HS-27A (cell line): ENCODE data around the gene ATP12A.

ENCODE experiments used
- DNase-seq: peaks from one replicate; pipeline ENCODE4 v3.0.0-alpha.2; 2012; ENCODE audit warnings: low read depth, missing footprints

The ATP12A gene

DNA sequence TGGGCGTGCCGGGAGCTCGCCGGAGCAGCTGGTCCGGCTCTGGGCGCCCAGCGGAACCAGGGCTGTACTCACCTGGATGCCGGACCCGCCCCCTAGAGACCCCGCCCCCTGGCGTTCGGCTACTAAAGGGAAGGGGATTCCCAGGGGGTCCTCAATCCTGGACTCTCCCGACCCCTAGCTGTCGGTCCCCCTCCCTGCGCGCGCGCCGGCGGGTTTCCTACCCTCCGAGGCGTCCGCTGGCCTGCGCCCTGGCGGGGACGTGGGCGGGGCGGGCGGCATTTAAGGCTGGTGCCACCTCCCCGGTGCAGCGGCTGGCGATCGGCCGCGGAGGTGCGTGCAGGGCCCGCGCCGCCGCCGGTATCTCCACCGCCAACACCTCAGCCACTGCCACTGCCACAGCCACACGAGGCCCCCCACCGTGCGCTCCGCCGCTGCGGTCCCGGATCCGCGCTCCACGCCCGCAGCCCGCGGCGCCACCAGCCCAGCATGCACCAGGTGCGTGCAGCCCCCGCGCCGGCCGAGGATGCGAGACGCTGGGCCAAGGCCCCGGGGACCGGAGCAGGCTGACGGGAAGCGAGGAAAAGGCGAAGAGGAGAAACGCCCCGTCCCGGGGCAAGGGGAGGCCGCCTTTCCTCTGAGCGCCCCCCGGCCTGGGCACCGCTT lies at the start of gene ATP12A:
Gene ATP12A (plus strand): TSS at position 151 of the 663 bp plus-strand sequence. CDS start 336 bp downstream, at position 487.
- DNase-seq = no peak

DNA sequence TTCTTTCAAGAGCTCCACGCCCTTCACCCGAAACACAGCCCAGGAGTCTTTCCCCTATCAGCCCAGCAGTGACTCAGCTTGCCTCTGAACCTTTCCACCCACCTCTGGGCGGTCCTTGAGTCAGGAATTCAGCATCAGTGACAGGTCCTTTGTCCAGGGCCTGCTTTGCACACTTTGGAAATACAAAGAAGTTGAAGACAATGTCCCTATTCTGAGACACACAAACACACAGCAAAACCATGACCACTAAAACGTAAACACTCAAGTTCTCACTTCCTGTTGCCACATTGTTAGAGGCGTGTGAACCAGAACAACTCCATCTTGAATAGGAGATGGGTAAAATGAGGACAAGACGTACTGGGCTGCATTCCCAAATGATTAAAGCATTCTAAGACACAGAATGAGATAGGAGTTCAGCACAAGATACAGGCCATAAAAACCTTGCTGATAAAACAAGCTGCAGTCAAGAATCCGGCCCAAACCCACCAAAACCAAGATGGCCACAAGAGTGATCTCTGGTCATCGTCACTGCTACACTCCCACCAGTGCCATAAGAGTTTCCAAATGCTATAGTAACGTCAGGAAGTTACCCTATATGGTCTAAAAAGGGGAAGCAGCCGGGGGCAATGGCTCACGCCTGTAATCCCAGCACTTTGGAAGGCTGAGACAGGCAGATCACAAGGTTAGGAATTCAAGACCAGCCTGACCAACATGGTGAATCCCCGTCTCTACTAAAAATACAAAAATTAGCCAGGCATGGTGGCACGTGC lies 49.2 kb upstream of the ATP12A start:
- no peak for DNase-seq

DNA sequence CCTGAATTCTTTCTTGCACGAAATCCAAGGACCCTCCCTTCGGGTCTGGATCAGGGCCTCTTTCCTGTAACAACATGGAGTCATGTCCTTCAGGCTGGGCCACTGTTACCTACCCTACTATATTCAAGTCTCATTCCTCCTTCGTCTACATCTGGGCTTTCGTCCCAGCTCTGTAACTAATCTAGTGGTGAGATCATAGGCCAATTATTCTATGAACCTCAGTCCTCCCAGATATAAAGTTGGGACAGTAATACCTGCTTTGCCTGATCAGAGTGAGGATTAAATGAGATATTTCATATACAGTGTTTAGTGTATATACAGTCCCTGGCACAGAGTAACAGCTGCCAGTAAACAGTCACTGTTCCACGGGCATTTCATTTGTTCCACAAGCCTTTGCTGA lies 48.3 kb upstream of the ATP12A start:
- DNase-seq = no peak

DNA sequence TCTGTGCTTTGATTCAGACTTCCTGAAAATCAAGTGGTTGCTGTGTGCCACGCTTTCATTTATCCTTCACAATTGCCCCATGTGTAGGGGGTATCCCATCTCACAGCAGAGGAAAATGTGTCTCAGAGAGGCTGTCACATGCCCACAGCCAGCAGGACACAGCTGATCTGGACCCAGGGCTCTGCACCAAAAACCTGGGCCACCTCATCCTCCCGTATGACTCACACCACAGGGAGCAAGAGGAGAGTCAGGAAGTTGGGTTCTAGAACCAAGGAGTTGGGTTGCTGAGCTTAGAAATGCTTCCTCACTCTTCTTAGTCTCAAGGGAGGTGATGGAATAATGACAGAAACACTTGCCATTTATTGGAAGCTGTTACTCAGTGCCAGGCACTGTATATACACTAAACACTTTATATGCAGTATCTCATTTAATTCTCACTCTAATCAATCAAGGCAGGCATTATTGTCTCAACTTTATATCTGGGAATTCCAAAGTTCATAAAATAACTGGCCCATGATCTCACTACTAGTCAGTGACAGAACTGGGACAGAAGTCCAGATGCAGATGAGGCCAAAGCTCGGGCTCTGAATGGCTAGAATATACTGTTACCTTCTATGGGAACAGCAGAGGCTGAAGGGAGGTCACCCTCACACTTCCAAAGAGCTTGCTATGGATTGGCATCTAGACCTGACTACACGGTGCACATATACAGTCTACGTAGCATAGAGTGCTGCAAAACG lies 47.7 kb upstream of the ATP12A start:
- no peak for DNase-seq

DNA sequence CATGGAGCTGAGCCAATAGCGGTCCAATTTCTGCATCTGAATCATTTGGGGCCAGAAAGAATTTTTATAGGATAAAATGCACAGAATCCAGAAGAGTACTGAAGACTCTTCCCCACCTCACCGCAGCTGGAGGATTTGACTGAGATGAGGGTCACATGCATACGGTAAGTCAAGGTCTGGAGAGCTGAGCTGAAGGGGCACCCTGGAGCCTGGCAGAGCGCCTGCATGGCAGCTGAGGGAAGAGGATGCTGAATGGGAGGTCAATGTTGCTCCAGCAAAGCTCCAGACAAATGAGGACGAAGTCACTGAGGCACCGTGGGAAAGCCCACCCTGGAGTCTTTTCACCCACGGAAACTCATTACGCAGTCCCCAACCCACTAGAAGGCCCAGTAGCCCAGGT lies 43.4 kb upstream of the ATP12A start:
- DNase-seq = no peak

DNA sequence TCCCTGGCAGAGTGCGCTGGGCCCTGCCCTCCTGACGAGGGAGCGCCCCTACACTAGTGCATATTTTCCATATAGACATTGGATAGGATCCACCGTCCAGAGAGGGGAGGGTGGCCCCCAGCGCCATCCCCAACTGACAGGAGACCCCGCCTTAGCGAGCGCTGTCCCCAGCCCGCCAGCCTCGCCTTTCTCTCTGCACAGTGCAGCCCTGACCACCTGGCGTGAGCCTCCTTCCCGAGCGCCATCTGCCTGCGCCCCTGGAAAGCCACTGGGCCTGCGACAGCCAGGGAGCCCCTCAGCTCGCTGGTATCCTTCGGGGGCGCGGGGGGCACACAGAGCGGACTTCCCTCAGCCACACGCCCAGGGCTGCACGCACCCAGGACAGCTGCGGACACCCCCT lies 42.1 kb upstream of the ATP12A start:
- DNase-seq = no peak

DNA sequence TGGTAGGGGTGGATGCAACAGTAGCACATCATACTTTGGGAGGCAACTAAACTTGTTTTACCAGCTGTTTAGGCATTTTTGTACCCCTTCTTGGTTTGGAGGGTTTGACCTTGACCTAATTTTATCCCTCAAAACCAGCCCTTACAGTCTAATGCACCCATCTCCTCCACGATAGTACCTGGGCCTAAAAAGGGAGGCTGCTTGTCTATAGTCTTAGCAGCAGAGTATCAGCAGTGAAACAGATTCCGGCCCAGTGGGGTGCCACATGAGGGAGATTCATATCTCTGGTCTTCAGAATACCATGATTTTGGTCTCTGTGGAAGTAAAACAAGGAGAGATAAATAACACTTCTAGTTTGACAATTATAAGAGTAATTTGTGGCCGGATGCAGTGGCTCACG lies 39.5 kb upstream of the ATP12A start:
- no peak for DNase-seq

DNA sequence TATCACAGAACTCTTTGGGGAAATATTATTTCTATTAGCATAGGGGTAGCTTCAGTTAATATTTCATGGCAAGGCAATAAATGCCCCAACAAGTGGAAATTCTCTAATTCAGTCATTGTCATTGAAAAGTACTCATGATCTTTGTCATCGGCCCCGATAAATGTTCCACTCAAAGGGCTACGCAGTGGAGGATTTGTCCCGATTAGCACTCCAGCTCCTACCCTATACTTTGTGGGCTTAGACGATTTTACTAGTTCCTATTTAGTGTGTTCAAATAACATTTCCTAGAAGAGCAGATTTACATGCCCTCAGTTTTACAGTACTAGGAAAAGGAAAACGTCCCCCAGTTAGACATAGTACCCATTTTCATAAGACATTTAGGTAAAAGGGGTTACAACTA lies 38.0 kb upstream of the ATP12A start:
- DNase-seq = no peak

DNA sequence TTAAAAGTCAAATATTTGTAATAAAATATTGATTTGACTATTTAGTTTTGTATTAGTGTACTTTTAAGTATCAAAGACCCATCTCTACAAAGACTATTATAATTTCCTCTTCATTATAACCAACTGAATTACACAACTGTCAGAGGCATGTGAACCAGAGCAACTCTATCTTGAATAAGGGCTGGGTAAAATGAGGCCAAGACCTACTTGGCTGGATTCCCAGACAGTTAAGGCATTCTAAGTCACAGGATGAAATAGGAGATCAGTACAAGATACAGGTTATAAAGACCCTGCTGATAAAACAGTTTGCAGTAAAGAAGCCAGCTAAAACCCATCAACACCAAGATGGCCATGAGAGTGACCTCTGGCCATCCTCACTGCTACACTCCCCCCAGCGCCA lies 36.2 kb upstream of the ATP12A start:
- DNase-seq = no peak

DNA sequence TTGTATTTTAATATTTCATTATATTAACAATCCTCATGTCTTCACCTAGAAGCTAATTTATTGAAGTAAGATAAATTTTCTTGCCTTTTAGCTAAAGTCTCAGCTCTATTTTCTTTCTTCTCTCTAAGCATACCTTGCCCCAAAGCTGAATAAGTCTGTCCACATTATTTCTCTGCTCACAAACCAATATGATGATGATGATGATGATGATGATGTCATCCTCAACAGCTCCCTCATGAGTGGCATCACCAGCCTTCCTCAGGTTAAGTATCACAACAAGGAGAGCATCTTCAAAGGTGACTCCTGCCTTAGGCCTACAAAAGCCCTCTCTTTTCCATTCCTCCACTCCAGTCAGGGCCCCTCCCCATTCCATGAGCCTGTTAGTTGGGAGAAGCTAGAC lies 31.9 kb upstream of the ATP12A start:
- no peak for DNase-seq

DNA sequence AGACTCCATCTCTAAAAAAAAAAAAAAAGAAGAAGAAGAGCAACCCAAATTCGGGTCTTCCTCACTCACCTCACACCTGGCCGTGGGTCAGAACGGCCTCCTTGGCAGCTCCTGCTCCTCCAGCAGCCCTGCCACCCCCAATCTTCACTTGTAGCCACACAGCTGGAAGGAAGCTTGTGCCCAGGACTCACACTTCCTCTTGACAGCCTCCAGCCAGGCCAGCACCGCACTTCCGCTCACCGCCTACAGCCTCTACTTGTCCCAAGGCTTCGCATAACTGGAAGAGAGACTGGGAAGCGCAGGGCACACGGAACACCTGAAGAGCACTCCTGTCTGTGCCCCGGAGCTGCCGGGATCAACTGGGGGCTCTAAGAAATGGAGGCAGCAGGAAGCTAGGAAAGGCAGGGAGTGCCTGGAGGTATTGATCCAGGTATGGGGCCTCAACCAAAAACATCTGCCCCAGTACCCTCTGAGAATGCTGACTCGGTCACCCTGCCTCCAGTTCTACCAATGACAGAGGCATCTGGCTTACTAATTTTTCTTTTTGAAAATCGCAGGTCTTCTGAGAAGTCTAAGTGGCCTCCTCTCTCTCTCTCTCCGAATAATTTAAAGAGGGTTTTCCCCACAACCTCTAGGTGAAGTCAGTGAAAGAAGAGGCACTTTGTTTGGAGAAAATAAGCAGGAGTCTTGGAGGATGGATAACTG lies 31.1 kb upstream of the ATP12A start:
- no peak for DNase-seq

DNA sequence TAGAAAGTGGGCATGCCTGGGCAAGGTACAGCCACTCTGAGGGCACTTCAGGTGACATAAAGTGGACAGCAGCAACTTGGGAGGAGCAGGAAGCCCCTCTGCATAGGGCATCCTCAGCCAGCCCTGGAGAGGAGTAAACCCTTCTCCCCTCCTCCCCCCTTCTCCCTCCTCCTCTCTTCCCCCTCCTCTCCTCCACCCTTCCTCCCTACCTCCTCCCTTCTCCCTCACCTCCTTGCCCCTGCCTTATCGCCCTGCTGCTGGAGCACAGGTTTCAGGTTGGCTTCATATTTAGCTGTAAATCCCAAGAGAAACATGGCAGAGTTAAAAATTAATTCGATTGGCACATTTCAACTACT lies 30.5 kb upstream of the ATP12A start:
- no peak for DNase-seq

DNA sequence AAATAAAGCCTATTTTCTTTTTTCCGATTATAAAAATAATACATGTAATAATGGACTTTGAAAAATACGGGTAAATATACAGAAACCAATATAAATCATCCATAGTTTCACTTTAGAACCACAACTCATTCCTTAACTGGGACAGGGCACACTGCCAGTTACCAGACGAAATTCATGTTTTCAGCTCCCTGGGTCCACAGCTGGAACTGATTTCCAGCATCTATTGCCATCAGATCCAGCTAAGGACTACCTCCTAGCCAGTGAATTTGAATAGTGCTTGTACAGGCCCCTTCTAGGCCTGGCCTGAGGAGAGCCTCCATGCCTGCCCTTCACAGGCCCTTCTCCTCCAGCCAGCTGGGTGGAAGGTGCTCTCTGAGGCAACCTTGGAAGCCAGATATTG lies 30.0 kb upstream of the ATP12A start:
- DNase-seq = no peak

DNA sequence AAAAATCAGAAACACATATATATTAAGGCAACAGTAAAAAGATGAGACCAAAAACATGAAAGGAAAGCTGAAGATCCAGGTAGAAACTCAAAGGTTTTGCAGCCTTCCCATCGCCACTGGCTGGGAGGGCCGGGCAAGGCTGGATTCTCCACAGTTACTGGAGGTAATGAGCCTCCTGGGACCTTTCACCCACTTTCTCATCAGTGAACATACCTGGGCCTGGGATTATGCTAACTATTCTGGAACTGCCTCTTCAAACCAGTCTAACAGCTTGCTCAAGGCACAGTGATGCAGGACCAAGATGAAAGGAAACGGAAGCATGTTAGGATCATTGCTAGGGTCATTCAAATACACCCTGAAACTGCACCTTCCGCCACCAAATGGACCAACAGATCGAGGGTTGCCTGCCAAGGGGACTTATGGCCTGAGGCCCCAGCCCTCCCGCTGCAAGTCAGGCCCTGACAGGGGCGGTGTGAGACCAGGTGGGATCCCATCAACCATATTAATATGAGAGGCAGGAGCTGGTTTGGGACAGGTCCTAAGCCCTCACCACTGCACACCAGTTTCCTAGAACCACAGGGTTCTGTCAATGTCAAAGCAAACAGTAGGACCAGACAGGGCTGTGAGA lies 28.4 kb upstream of the ATP12A start:
- DNase-seq = no peak

DNA sequence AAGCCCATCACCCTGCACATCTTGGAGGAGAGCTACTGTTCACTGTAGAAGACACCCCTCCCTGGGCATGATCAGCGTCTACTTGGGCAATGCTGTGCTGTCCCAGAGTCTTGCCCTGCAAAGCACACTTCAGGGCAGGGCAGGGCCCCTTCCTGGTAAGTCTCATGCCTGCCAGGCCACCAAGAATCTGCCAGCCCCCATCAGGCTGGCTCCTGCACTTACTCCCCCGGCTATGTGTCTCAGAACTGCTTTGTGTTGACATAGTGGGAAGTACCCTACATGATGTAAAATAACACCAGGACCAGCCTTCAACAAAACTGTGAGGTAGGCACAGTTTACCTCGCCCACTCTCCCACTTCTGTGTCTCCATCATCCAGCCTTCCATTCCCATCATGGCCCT lies 27.8 kb upstream of the ATP12A start:
- no peak for DNase-seq

DNA sequence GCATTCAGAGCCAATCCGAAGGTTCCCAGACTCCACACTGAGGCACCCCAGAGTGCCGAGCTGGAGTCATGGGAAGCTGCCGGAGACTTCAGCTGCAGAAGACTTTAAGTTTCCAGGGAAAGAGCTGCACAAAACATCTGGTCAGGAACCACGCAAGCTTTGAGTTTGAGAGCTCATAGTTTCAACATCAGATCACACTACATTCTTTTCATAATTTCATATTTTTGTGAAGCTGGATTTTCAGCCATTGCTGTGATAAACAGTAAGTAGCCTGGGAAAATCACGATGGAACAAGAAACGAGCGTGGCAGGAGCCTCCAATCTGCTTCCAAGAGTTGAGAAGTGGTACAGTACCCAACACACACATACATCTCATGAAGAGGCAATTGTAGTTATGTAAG lies 25.5 kb upstream of the ATP12A start:
- DNase-seq = no peak

DNA sequence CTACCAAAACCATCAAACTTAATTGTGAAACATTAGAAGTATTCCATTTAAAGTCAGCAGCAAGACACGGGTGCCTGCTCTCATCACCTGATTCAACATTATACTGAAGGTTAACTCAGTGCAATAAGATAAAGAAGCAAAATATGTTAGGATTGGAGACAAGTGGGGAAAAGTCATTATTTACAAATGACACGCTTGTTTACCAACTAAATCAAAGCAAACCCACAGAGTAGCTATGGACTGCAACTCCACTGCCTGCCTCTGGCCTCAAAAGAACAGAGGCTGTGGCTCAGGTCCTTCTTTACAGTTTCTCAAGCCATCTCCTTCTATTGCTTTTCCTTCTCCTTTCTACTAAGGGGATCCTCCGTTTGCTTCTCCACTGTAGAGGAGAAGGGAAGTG lies 21.0 kb upstream of the ATP12A start:
- no peak for DNase-seq

DNA sequence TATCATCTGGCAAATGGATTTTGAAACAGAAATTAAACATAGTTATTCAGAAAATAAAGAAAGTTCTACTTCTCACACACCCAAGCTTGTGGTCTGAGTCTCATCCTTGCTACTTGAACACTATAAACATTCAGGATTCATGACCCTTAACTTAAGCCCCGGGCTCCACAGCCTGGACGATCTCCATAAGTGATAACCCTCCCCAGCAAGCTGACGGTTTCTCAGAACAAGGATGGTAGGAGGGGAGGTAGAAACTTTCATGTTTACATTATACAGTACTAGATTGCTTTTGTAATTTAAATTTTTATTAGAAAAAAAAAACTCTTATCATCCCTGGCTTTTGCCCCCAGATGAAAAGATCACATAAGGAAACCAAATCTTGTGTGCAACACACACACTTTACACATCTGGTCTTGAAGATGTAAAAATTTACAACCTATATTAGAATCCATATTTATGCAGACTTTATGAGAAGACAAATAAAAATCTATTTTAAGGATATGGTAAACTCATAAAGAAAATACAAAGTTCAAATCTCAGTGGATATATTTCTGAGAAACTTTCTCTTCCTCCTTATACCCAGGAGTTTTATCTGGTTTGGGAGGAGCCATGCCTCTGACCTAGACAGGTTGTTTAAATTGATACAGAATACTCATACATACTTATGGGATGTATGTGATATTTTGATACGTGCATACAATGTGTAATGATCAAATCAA lies 20.0 kb upstream of the ATP12A start:
- no peak for DNase-seq

DNA sequence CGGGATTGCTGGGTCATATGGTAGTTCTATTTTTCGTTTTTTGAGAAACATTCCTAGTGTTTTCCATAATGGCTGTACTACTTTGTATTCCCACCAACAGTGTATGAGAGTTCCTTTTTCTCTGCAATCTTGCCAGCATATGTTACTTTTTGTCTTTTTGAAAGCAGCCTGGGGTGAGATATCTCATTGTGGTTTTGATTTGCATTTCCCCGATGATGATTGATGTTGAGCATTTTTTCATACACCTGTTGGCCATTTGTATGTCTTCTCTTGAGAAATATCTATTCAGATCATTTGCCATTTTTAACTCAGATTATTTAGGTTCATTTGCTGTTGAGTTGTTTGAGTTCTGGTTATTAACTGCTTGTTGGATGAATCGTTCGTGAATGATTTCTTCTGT lies 18.5 kb upstream of the ATP12A start:
- DNase-seq = no peak

DNA sequence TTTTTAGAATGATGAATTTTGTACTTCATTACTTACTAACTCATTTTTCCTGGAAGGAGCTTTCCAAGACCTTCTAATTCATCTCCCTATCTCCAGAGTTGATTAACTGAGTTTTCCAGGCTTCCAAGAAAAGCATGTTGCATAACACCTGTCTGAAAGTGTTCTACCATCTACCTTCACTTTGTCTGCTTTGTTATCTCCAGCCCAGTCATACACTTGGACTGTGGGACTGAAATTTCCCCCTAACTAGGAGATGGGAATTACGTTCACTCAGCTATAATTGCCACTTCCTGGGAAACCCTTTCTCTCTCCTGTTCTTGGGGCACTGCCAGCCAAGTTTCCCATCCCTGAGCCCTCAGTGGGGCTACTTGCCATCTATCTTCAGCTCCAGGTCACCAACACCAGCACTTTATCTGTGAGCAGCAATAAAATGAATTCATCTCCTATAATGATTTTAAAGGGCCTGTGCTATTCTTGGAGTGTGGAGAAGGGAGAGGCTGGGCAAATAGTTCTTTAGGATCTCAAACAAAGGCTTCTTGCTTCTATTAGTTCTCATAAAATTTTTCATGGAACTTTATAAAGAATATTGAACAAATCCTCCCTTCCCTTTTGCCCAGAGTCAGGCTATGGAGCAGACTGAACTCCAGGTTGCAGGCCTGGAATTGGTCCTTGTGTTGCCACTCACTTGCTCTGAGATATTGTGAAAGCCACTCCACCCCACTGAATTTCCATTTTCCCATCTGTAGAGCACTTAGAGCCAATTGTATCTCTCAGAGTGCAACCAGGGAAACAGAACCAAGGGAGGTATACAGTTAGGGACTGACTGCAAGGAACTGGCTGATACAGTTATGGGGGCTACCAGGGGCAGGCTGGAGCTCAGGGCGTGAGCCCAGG lies 17.8 kb upstream of the ATP12A start:
- no peak for DNase-seq

DNA sequence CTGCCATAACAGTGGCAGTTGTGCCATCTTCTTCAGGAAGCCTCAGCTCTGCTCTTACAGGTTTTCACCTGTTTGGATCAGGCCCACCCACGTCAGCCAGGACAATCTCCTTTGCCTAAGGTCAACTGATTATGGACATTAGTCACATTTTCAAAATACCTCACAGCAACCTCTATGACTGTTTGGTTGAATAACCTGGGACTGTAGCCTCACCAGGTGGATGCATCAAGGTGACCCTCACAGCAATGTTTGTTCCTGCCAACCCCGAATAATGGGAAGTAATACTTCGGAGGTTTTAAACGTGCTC lies 17.2 kb upstream of the ATP12A start:
- no peak for DNase-seq
